Adrenal gland (tissue), 12 donors: ENCODE results near the gene MTARC2. TPM values are rescaled to one million over a fixed set of nuclear protein-coding genes. Genes with fewer than 3 reads are reported as not detected.
"Not testable (repeated sequence)": the region's sequence is repeated elsewhere in the genome, so short reads cannot be mapped to it uniquely, and the experiment has no call there.

Experiments used
- DNase-seq, 7 donors: peaks; one replicate each; pipeline ENCODE4 v3.0.0-alpha.2; 2019 to 2020
- H3K27ac ChIP-seq, 5 donors: fragments of 200-600 bp; sonication (generic) in 4 of 5; 1 replicate in 3 of 5; 2 replicates in 2 of 5; pipeline versions ENCODE4 v1.5.1 to v1.8.0; 2016 to 2020; ENCODE audit warnings: mild to moderate bottlenecking in 1 of 5
- H3K27me3 ChIP-seq: fragments of 200-600 bp; 2 replicates; pipeline ENCODE4 v1.8.0; 2021
- H3K36me3 ChIP-seq, 2 donors: fragments of 200-600 bp; replicated peaks in 1 of 2; 1 replicate in 1 of 2; 2 replicates in 1 of 2; pipeline versions ENCODE4 v1.5.1 to v1.8.0; 2018 to 2022
- H3K4me1 ChIP-seq, 2 donors: fragments of 200-600 bp; replicated peaks in 1 of 2; 1 replicate in 1 of 2; 2 replicates in 1 of 2; pipeline versions ENCODE4 v1.5.1 to v1.8.0; 2018 to 2021
- H3K4me3 ChIP-seq, 4 donors: fragments of 200-600 bp; sonication (generic) in 3 of 4; one replicate each; pipeline ENCODE4 v1.5.1; 2016 to 2018
- H3K9me3 ChIP-seq, 3 donors: fragments of 200-600 bp; sonication (generic) in 1 of 3; replicated peaks in 1 of 3; 1 replicate in 2 of 3; 2 replicates in 1 of 3; pipeline versions ENCODE4 v1.5.1 to v1.8.0; 2016 to 2021
- CTCF ChIP-seq, 6 experiments: fragments of 450-650 bp in 4 of 6; fragments of 200-600 bp in 2 of 6; sonication (generic) in 1 of 6; IDR thresholded peaks; 1 replicate in 5 of 6; 2 replicates in 1 of 6; pipeline versions ENCODE4 v1.5.1 to v1.8.0; 2016 to 2021; ENCODE audit warnings: antibody characterized with exemption in 6 of 6, mild to moderate bottlenecking in 2 of 6, moderate library complexity in 1 of 6
- POLR2A ChIP-seq, 2 donors: fragments of 450-650 bp; IDR thresholded peaks; one replicate each; pipeline ENCODE4 v1.6.1; 2017; ENCODE audit warnings: antibody characterized with exemption in 2 of 2, mild to moderate bottlenecking in 2 of 2, moderate library complexity in 1 of 2
- WGBS, 4 donors: extraction: QIAGEN DNeasy Blood & Tissue Kit in 2 of 4; methylation state at CpG; one replicate each; pipeline versions ENCODE4 v1.1.5 to v1.1.7; 2013 to 2017; 5-methylcytosine and 5-hydroxymethylcytosine counted together
- intact Hi-C, 2 donors: fragments of 100-400 bp; cut with DNase I; formaldehyde crosslinking; loops; one replicate each; pipeline versions ENCODE4 v1.14.1 to v1.15.0; 2022 to 2023
- polyA plus RNA-seq, 3 donors: library from polyadenylated mRNA; stranded (reverse); fragments of 200-250 nt in 2 of 3; fragments of 350-450 nt in 1 of 3; fragmentation: Illumina TruSeq in 1 of 3; extraction: RNeasy Lipid Tissue Mini Kit (QIAGEN cat#74804) in 1 of 3; gene quantifications; one replicate each; pipeline ENCODE4 v1.2.3, GENCODE V29; 2013 to 2014
- total RNA-seq, 9 donors: library from RNA; depleted of rRNA in 4 of 9; stranded (reverse); fragments of >200 nt in 4 of 9; fragments of 120-200 nt in 1 of 9; fragmentation: NEBNext Ultra II Directional in 1 of 9; extraction: Animal tissue kit (Norgen Biotek cat#: 25700) in 1 of 9; gene quantifications; one replicate each; pipeline versions ENCODE4 v1.1.0 to v1.2.4, GENCODE V29; 2013 to 2023
- donor health status: healthy with polysubstance abuse.
- donor health status: Bipolar disorder and iron deficiency.
- donor health status: DM: yes; HTN: yes; CAD: no.
- donor health status: DM: no; HTN: no; CAD: no.
- donor health status: DM: no; HTN: no; CAD: no.
- donor health status: DM: yes; HTN: yes; CAD: no.

Gene MTARC2
- total and polyA plus RNA-seq, 12 donors = 13.7 to 48.6 (median 29.8) TPM

- H3K4me1 ChIP-seq = no peaks in the 10 kb centered on the region
- WGBS, 4 donors = 64 to 76% (median 73%) methylated on average over 9 of the region's 9 CpGs
- intact Hi-C loops = no loop called here
Measured at GRCh38 chr1:220708936-220709801, 39.0 kb upstream of the MTARC2 start.

GRCh38 chr1:220710333-220710732 lies 37.8 kb upstream of the MTARC2 start:
- DNase-seq = no peak
- H3K36me3 ChIP-seq = no peaks in the 10 kb centered on the region
- H3K27ac ChIP-seq = no peak overlapping the region
- H3K27me3 ChIP-seq = no peaks in the 10 kb centered on the region
- H3K4me3 ChIP-seq = no peak overlapping the region
- WGBS, 4 donors = 70 to 78% (median 72%) methylated on average over 4 of the region's 4 CpGs
- no peaks in the 10 kb centered on the region for H3K4me1 ChIP-seq
- no peaks in the 10 kb centered on the region for H3K9me3 ChIP-seq
- TF ChIP-seq POLR2A (IDR thresholded peaks at IDR 0.05) = no peak
- no peak for TF ChIP-seq CTCF (IDR thresholded peaks at IDR 0.05)
- intact Hi-C loops = no loop called here

More at GRCh38 chr1:220708936-220709801, 39.0 kb upstream of the MTARC2 start:
- Histone ChIP-seq H3K9me3 (no peaks in the 10 kb centered on the region), H3K36me3 (no peaks in the 10 kb centered on the region), H3K4me3 (no peak overlapping the region), H3K27ac (no peak overlapping the region), H3K27me3 (no peaks in the 10 kb centered on the region)
- DNase-seq = no peak
- TF ChIP-seq CTCF (IDR thresholded peaks at IDR 0.05) (no peak), POLR2A (IDR thresholded peaks at IDR 0.05) (no peak)

GRCh38 chr1:220711056-220711809 lies 36.9 kb upstream of the MTARC2 start:
- intact Hi-C loops = no loop called here
- Histone ChIP-seq H3K27me3 (no peaks in the 10 kb centered on the region), H3K36me3 (no peaks in the 10 kb centered on the region), H3K9me3 (peaks cover 0 to 7% (median 0%) of the 10 kb centered on the region in 3 donors), H3K27ac (no peak overlapping the region), H3K4me1 (no peaks in the 10 kb centered on the region), H3K4me3 (no peak overlapping the region)
- WGBS, 4 donors = 68 to 70% (median 69%) methylated on average over 9 of the region's 9 CpGs
- DNase-seq = no peak
- TF ChIP-seq CTCF (IDR thresholded peaks at IDR 0.05) = no peak
- no peak for TF ChIP-seq POLR2A (IDR thresholded peaks at IDR 0.05)

- H3K27me3 ChIP-seq, H3K27ac ChIP-seq, intact Hi-C loops, H3K36me3 ChIP-seq, H3K9me3 ChIP-seq, H3K4me3 ChIP-seq, DNase-seq, H3K4me1 ChIP-seq: not testable (repeated sequence)
- 88 to 95% (median 92%) methylated on average over 5 of the region's 5 CpGs for WGBS, 4 donors
Measured at GRCh38 chr1:220715986-220716385, 32.1 kb upstream of the MTARC2 start.
